ENCODE measurements around the gene KCNA5. TPM values are rescaled to one million over a fixed set of nuclear protein-coding genes. Genes with fewer than 3 reads are reported as not detected.
A peak's percentile ranks its signal among the peaks of the same experiment; 100 is the strongest.

Gene KCNA5
- total RNA-seq, 1 donor from 2014 or later, result 6.5 TPM

- H3K9me3 Mint-ChIP-seq (ENCODE audit: low read depth), result no peaks in the 10 kb centered on the region
- H3K4me1 Mint-ChIP-seq (ENCODE audit: low read depth), result peaks cover 24% of the 10 kb centered on the region
- no peaks in the 10 kb centered on the region for H3K36me3 Mint-ChIP-seq (ENCODE audit: low read depth)
- TF ChIP-seq, protein P1, sequence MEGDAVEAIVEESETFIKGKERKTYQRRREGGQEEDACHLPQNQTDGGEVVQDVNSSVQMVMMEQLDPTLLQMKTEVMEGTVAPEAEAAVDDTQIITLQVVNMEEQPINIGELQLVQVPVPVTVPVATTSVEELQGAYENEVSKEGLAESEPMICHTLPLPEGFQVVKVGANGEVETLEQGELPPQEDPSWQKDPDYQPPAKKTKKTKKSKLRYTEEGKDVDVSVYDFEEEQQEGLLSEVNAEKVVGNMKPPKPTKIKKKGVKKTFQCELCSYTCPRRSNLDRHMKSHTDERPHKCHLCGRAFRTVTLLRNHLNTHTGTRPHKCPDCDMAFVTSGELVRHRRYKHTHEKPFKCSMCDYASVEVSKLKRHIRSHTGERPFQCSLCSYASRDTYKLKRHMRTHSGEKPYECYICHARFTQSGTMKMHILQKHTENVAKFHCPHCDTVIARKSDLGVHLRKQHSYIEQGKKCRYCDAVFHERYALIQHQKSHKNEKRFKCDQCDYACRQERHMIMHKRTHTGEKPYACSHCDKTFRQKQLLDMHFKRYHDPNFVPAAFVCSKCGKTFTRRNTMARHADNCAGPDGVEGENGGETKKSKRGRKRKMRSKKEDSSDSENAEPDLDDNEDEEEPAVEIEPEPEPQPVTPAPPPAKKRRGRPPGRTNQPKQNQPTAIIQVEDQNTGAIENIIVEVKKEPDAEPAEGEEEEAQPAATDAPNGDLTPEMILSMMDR (IDR thresholded peaks at IDR 0.05), result no peak
- peak overlapping the region; percentile 83 for H3K27ac Mint-ChIP-seq (ENCODE audit: unreplicated experiment)
- no peak for DNase-seq (ENCODE audit: low spot score)
- no peak overlapping the region for H3K4me3 Mint-ChIP-seq (ENCODE audit: unreplicated experiment)
- H3K27me3 Mint-ChIP-seq (ENCODE audit: low read depth), result peaks cover 6% of the 10 kb centered on the region
Observed at GRCh38 chr12:5033883-5034282, 9.8 kb upstream of the KCNA5 start.

DNA sequence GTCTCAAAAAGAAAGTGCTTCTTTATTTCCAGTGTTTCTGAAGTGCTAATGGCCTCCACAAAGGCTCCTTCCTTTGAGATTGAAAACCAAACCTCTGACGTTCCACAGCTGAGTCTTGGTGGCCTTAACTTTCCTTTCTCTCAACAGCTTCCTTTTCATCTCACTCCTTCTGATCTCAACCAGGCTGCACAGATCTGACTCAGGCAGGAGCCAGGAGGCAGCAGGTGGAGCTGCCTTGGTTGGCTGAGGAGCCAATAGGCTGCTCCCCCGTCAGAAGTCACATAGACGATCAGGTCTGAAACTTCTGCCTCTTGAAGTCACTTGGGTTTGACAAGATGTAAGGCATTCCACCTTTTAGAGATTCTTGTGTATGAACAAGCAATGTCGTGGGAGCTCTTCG lies 9.1 kb upstream of the KCNA5 start:
- H3K36me3 Mint-ChIP-seq (ENCODE audit: low read depth), result no peaks in the 10 kb centered on the region
- DNase-seq (ENCODE audit: low spot score), result no peak
- H3K27ac Mint-ChIP-seq (ENCODE audit: unreplicated experiment), result peak overlapping the region; percentile 83
- TF ChIP-seq, protein P1 (IDR thresholded peaks at IDR 0.05), result no peak
- no peak overlapping the region for H3K4me3 Mint-ChIP-seq (ENCODE audit: unreplicated experiment)
- no peaks in the 10 kb centered on the region for H3K9me3 Mint-ChIP-seq (ENCODE audit: low read depth)
- H3K27me3 Mint-ChIP-seq (ENCODE audit: low read depth), result peaks cover 12% of the 10 kb centered on the region
- peaks cover 24% of the 10 kb centered on the region for H3K4me1 Mint-ChIP-seq (ENCODE audit: low read depth)

DNA sequence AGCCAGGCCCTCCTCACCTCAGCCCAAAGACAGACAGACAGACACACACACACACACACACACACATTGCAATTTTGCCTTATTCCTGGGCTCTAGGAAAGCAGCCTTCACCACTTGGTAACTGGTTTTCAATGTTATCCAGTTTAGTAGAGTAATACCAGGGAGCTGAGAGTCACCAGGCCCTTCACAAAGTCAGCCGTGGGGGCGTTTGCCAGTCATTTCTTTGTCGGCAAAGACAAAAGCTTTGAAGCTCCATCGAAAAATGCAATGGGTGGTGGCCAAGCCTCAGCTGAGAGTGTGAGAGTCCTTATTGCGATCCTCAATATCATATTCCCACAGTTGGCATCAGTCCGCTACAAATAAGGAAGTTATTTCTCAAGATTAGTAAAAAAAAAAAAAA lies 8.1 kb upstream of the KCNA5 start:
- no peak overlapping the region for H3K27ac Mint-ChIP-seq (ENCODE audit: unreplicated experiment)
- TF ChIP-seq, protein P1 (IDR thresholded peaks at IDR 0.05), result no peak
- no peaks in the 10 kb centered on the region for H3K36me3 Mint-ChIP-seq (ENCODE audit: low read depth)
- peaks cover 22% of the 10 kb centered on the region for H3K4me1 Mint-ChIP-seq (ENCODE audit: low read depth)
- no peak for DNase-seq (ENCODE audit: low spot score)
- no peak overlapping the region for H3K4me3 Mint-ChIP-seq (ENCODE audit: unreplicated experiment)
- no peaks in the 10 kb centered on the region for H3K9me3 Mint-ChIP-seq (ENCODE audit: low read depth)
- H3K27me3 Mint-ChIP-seq (ENCODE audit: low read depth), result peaks cover 21% of the 10 kb centered on the region

DNA sequence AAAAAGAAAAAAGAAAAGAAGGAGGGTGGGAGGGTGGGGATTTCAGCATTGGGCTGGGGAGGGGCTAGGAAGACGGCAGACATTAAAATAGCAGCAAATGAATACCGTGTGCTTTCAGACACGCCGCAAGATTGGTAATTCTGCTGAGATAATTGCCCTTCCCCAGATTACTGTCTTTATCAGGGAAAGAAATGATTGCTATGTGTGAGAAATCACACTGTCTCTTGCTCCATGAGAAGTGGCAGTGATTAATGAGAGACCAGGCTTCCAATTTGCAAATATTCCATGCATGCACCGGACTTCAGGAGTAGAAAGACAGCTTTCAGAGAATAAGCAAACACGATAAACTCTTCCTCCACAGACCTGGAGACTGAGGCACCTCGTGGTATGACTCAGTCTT lies 7.6 kb upstream of the KCNA5 start:
- no peaks in the 10 kb centered on the region for H3K9me3 Mint-ChIP-seq (ENCODE audit: low read depth)
- TF ChIP-seq, protein P1 (IDR thresholded peaks at IDR 0.05), result no peak
- no peak overlapping the region for H3K27ac Mint-ChIP-seq (ENCODE audit: unreplicated experiment)
- peaks cover 22% of the 10 kb centered on the region for H3K27me3 Mint-ChIP-seq (ENCODE audit: low read depth)
- no peak overlapping the region for H3K4me3 Mint-ChIP-seq (ENCODE audit: unreplicated experiment)
- peaks cover 22% of the 10 kb centered on the region for H3K4me1 Mint-ChIP-seq (ENCODE audit: low read depth)
- DNase-seq (ENCODE audit: low spot score), result no peak
- H3K36me3 Mint-ChIP-seq (ENCODE audit: low read depth), result no peaks in the 10 kb centered on the region

GRCh38 chr12:5037795-5038357 lies 5.8 kb upstream of the KCNA5 start:
- Mint-ChIP-seq H3K36me3 (ENCODE audit: low read depth) (no peaks in the 10 kb centered on the region), H3K9me3 (ENCODE audit: low read depth) (no peaks in the 10 kb centered on the region), H3K4me1 (ENCODE audit: low read depth) (peaks cover 22% of the 10 kb centered on the region), H3K27ac (ENCODE audit: unreplicated experiment) (no peak overlapping the region), H3K27me3 (ENCODE audit: low read depth) (peaks cover 38% of the 10 kb centered on the region), H3K4me3 (ENCODE audit: unreplicated experiment) (no peak overlapping the region)
- TF ChIP-seq, protein P1 (IDR thresholded peaks at IDR 0.05), result no peak
- DNase-seq (ENCODE audit: low spot score), result no peak
